Nephron (organoid): ENCODE data around the gene FASTKD2.
A peak's percentile ranks its signal among the peaks of the same experiment; 100 is the strongest.

Experiments
- H3K27ac Mint-ChIP-seq, 3 experiments: 2 replicates each; pipeline ENCODE4 v1.8.0; 2020; ENCODE audit warnings: mixed read lengths in 3 of 3, mild to moderate bottlenecking in 2 of 3, moderate library complexity in 1 of 3
- H3K27me3 Mint-ChIP-seq: 2 replicates; pipeline ENCODE4 v1.8.0; 2021; ENCODE audit warnings: low read depth, mild to moderate bottlenecking, moderate library complexity, mixed read lengths
- H3K36me3 Mint-ChIP-seq: 2 replicates; pipeline ENCODE4 v1.8.0; 2020; ENCODE audit warnings: low read depth, mixed read lengths
- H3K4me1 Mint-ChIP-seq: 2 replicates; pipeline ENCODE4 v1.8.0; 2020; ENCODE audit warnings: mixed read lengths
- H3K4me3 Mint-ChIP-seq, 3 experiments: 2 replicates each; pipeline ENCODE4 v1.8.0; 2020; ENCODE audit warnings: mild to moderate bottlenecking in 3 of 3, mixed read lengths in 3 of 3, moderate library complexity in 2 of 3
- H3K9me3 Mint-ChIP-seq: 2 replicates; pipeline ENCODE4 v1.8.0; 2020; ENCODE audit warnings: mixed read lengths
- CTCF ChIP-seq, 3 experiments: fragments of 200-600 bp; sonication (generic); IDR thresholded peaks; one replicate each; pipeline ENCODE4 v1.5.0; 2021; ENCODE audit warnings: antibody characterized with exemption in 3 of 3; ENCODE audit not compliant: unreplicated experiment in 3 of 3

FASTKD2 gene

DNA sequence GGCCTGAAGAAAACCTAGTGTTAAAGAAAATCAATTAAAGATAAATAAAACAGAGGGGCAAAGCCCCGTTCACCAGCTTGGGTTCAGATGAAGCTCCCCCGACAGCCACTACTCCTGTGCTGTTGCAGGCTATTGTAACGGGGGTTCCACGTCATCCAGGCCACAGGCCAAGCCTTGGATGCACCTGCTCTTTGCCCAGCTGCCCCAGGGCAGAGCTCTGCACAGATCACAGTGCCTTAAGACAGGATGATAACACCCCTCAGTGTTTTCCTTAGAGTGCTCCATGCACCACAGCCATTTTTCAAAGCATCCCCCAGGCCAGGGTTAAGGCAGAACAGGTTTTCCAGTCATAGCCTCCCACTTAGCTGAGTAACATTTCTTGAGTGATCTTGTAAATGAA is 32.0 kb downstream of the FASTKD2 start:
- H3K4me3 Mint-ChIP-seq, result no peak overlapping the region
- TF ChIP-seq CTCF (IDR thresholded peaks at IDR 0.05; ENCODE audit: unreplicated experiment in 3 of 3), result no peak

DNA sequence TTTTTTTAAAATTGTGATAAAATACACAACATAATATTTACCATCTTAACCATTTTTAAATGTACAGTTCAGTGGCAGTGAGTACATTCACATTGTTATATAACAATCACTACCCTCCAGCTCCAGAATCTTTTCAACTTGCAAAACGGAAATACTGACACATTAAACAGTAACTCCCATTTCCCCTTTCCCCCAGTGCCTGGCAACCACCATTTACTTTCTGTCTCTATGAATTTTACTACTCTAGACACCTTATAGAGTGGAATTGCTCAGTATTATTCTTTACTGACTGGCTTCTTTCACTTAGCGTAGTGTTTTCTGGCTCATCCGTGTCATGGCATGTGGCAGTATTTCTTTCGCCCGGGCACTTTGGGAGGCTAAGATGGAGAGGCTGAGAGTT is 32.6 kb downstream of the FASTKD2 start:
- no peak for TF ChIP-seq CTCF (IDR thresholded peaks at IDR 0.05; ENCODE audit: unreplicated experiment in 3 of 3)
- H3K27me3 Mint-ChIP-seq, result no peaks in the 10 kb centered on the region
- H3K36me3 Mint-ChIP-seq, result peaks cover 18% of the 10 kb centered on the region
- no peaks in the 10 kb centered on the region for H3K9me3 Mint-ChIP-seq
- H3K4me3 Mint-ChIP-seq, result no peak overlapping the region
- peaks cover 26% of the 10 kb centered on the region for H3K4me1 Mint-ChIP-seq
- no peak overlapping the region for H3K27ac Mint-ChIP-seq

More for the DNA sequence above, 32.0 kb downstream of the FASTKD2 start:
- peaks cover 22% of the 10 kb centered on the region for H3K36me3 Mint-ChIP-seq
- no peak overlapping the region for H3K27ac Mint-ChIP-seq
- no peaks in the 10 kb centered on the region for H3K9me3 Mint-ChIP-seq
- H3K27me3 Mint-ChIP-seq, result no peaks in the 10 kb centered on the region
- peaks cover 20% of the 10 kb centered on the region for H3K4me1 Mint-ChIP-seq

DNA sequence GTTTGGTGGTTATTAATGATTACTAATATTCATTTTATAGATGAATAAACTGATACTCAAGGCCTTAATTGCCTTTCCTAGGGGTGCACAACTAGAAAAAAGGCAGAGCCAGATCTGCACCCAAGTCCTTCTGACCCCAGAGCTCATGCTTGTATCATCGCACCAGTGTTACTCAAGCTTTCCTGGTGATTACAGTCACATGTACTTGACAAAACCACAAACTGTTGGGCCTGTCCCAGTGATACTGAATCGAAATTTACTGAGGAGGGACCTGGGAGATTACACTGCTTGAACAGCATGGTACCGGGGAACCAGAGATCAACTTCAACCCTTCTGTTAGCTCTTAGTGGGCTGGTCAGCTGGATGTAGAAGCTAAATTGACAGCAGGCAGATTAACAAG is 33.7 kb downstream of the FASTKD2 start:
- Mint-ChIP-seq H3K27ac (peak overlapping the region in 2 of 3 experiments; percentile 13 to 28), H3K27me3 (no peaks in the 10 kb centered on the region), H3K4me3 (no peak overlapping the region), H3K36me3 (peaks cover 18% of the 10 kb centered on the region), H3K4me1 (peaks cover 34% of the 10 kb centered on the region), H3K9me3 (no peaks in the 10 kb centered on the region)
- TF ChIP-seq CTCF (IDR thresholded peaks at IDR 0.05; ENCODE audit: unreplicated experiment in 3 of 3), result no peak

DNA sequence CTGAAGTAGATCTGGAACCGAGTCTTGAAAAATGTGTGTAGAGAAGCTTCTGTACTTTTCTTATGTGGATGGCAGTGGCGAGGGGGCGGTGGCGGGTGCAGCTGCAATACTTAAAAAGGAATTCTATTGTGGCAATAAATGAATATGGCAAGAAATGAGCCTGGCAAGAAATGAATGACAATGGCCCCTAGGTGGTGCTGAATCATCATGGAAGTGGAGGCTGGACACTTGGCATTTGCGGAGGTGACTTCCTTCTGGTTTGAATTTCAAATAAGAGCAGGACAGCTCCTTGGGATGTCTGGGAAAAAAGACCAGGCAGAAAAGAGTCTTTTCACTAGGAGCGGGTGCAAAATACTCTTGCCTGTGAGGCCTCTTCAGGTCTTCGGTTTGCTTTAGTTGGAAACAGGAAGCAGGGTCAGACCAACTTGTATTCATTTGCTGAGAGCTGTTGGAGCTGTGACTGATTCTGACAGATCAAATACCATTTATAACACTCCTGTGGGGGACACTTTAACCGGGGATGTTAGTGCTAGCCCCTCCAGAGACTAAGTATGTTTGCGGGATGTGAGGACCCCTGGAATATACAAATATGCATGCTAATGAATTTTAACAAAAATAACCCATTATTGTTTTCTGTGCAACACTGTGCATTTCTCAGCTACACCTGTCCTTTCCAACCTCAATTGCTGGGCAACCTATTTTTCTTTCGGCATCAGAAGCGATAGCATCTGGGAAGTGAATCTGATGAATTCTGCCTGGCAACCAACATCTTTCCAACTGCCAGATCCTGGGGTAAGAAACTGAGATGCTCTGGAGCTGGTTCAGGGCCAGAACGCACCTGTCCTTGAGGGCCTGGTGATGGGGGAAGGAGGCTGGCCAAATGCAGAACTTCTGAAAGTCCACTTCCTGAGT is 35.4 kb downstream of the FASTKD2 start:
- no peaks in the 10 kb centered on the region for H3K27me3 Mint-ChIP-seq
- H3K4me1 Mint-ChIP-seq, result peaks cover 41% of the 10 kb centered on the region
- TF ChIP-seq CTCF (IDR thresholded peaks at IDR 0.05; ENCODE audit: unreplicated experiment in 3 of 3), result peak; percentile 70 to 76 (median 75)
- H3K27ac Mint-ChIP-seq, result peak overlapping the region; percentile 20 to 77 (median 73)
- H3K9me3 Mint-ChIP-seq, result no peaks in the 10 kb centered on the region
- peaks cover 8% of the 10 kb centered on the region for H3K36me3 Mint-ChIP-seq
- peak overlapping the region in 1 of 3 experiments; percentile 28 for H3K4me3 Mint-ChIP-seq

GRCh38 chr2:206801418-206802189 is 36.2 kb downstream of the FASTKD2 start:
- peak overlapping the region in 1 of 3 experiments; percentile 46 for H3K27ac Mint-ChIP-seq
- no peak for TF ChIP-seq CTCF (IDR thresholded peaks at IDR 0.05; ENCODE audit: unreplicated experiment in 3 of 3)

More at GRCh38 chr2:206801418-206802189, 36.2 kb downstream of the FASTKD2 start:
- peaks cover 5% of the 10 kb centered on the region for H3K36me3 Mint-ChIP-seq
- no peak overlapping the region for H3K4me3 Mint-ChIP-seq
- no peaks in the 10 kb centered on the region for H3K27me3 Mint-ChIP-seq
- peaks cover 47% of the 10 kb centered on the region for H3K4me1 Mint-ChIP-seq
- no peaks in the 10 kb centered on the region for H3K9me3 Mint-ChIP-seq
